GM20431 (cell line): ENCODE measurements around the gene NR1D1.

ENCODE experiments used
- in situ Hi-C: fragments of 300-500 bp; cut with MseI, MboI; formaldehyde crosslinking; loops from one replicate; pipeline ENCODE4 v1.15.0; 2020; ENCODE audit warnings: low sequenced_read_pairs; ENCODE audit not compliant: unreplicated experiment

The NR1D1 gene

GRCh38 chr17:40067710-40068109 is 32.7 kb downstream of the NR1D1 start:
- in situ Hi-C loops, result no loop called here

- in situ Hi-C loops, result no loop called here
Observed at GRCh38 chr17:40065769-40066510, 34.4 kb downstream of the NR1D1 start.

GRCh38 chr17:40064971-40065768 is 35.2 kb downstream of the NR1D1 start:
- in situ Hi-C loops, result no loop called here

- in situ Hi-C loops, result no loop called here
Observed at GRCh38 chr17:40063901-40064531, 36.4 kb downstream of the NR1D1 start.

GRCh38 chr17:40063187-40063771 is 37.1 kb downstream of the NR1D1 start:
- in situ Hi-C loops, result no loop called here

GRCh38 chr17:40062329-40063186 is 37.8 kb downstream of the NR1D1 start, which contains the start of gene THRA:
Gene THRA, plus strand, starts transcription at chr17:40062965. Its CDS starts 11,524 bp downstream, at chr17:40074489.
- in situ Hi-C loops, result no loop called here

- in situ Hi-C loops, result no loop called here
Observed at GRCh38 chr17:40061609-40062038, 38.8 kb downstream of the NR1D1 start.

- in situ Hi-C loops, result no loop called here
Observed at GRCh38 chr17:40060887-40061608, 39.3 kb downstream of the NR1D1 start.

- in situ Hi-C loops, result no loop called here
Observed at GRCh38 chr17:40059729-40060475, 40.5 kb downstream of the NR1D1 start.

- in situ Hi-C loops, result no loop called here
Observed at GRCh38 chr17:40058865-40059264, 41.5 kb downstream of the NR1D1 start.

GRCh38 chr17:40058186-40058784 is 42.1 kb downstream of the NR1D1 start:
- in situ Hi-C loops, result no loop called here

- in situ Hi-C loops, result no loop called here
Observed at GRCh38 chr17:40056379-40057015, 43.9 kb downstream of the NR1D1 start.
